SH-SY5Y (cell line): Measurements from ENCODE around the gene FOXP3.

Experiments used
- GATA2 ChIP-seq: IDR thresholded peaks from 2 replicates; pipeline ENCODE4 v1.6.1; 2011; ENCODE audit warnings: mild to moderate bottlenecking, low read depth, low read length
- GATA3 ChIP-seq: IDR thresholded peaks from 2 replicates; pipeline ENCODE4 v1.6.1; 2011; ENCODE audit warnings: low read depth, mild to moderate bottlenecking, low read length, moderate library complexity

DNA sequence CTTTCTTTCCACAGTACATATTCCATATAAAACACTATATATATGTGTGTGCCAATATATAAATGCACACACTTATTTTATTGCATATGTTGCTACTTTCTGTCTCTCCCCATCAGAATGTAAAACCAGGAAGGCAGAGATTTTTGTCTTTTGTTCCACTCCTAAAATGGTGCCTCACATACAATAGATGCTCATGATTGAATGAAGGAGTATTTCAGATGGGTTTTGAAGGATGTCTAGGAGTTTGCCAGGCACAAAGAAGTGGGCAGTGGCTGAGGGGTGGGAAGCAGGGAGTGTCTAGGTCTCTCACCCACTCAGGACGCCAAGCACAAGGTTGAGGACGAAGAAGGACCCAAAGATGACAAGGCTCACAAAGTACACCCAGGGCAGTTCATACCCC, 36.8 kb downstream of the FOXP3 start:
- no peak for TF ChIP-seq GATA3
- no peak for TF ChIP-seq GATA2
